ENCODE measurements around the gene UBE2H.

The UBE2H gene

GRCh38 chr7:129875160-129875559, 77.6 kb downstream of the UBE2H start:
- no peaks in the 10 kb centered on the region for H3K27me3 ChIP-seq (ENCODE audit: control insufficient read depth in 3 of 3, insufficient read depth in 3 of 3, low read depth in 1 of 3, low read length in 3 of 3)
- H2BK15ac ChIP-seq (ENCODE audit: low read length): no peak overlapping the region
- no peak overlapping the region for H3K23ac ChIP-seq (ENCODE audit: low read depth, low read length, poor library complexity)
- no peak overlapping the region for H3K4ac ChIP-seq (ENCODE audit: low read length)
- no CpG with 5 or more reads among the region's 2 CpGs for WGBS, 2 donors (ENCODE audit: extremely low coverage in 2 of 2, insufficient read length in 2 of 2, insufficient replicate concordance in 1 of 2)
- H3K4me1 ChIP-seq (ENCODE audit: control insufficient read depth in 2 of 2, insufficient read depth in 1 of 2, low read depth in 1 of 2, low read length in 2 of 2): no peaks in the 10 kb centered on the region
- H3K18ac ChIP-seq (ENCODE audit: low read length): no peak overlapping the region
- H4K91ac ChIP-seq (ENCODE audit: low read depth, low read length, poor library complexity): no peak overlapping the region
- H2AK5ac ChIP-seq (ENCODE audit: low read depth, low read length): no peak overlapping the region
- H2BK5ac ChIP-seq (ENCODE audit: low read length): no peak overlapping the region
- no peak for DNase-seq (ENCODE audit: low spot score)
- H3K27ac ChIP-seq (replicated peaks; ENCODE audit: low read length): no peak overlapping the region
- H3K4me3 ChIP-seq (ENCODE audit: low read length in 2 of 2): no peak overlapping the region
- no peak overlapping the region for H2BK12ac ChIP-seq (ENCODE audit: low read length)
- H2BK120ac ChIP-seq (ENCODE audit: low read depth, low read length): no peak overlapping the region
- no peak overlapping the region for H3K4me2 ChIP-seq (ENCODE audit: insufficient read depth, low read length, poor library complexity, severe bottlenecking)
- no peak overlapping the region for H2AFZ ChIP-seq (ENCODE audit: low read length)
- H3K9ac ChIP-seq (ENCODE audit: low read depth, low read length, poor library complexity): no peak overlapping the region
- no peaks in the 10 kb centered on the region for H3K79me1 ChIP-seq (ENCODE audit: low read depth, low read length)
- peaks cover 5 to 67% of the 10 kb centered on the region in 2 donors for H3K36me3 ChIP-seq (replicated peaks in 1 of 2; ENCODE audit: control insufficient read depth in 2 of 2, insufficient read depth in 2 of 2, low read length in 2 of 2)
- H4K8ac ChIP-seq (ENCODE audit: low read depth, low read length): no peak overlapping the region
- H3K9me3 ChIP-seq (replicated peaks in 1 of 2; ENCODE audit: control insufficient read depth in 2 of 2, insufficient read depth in 1 of 2, low read depth in 1 of 2, low read length in 2 of 2): no peaks in the 10 kb centered on the region
- H3K14ac ChIP-seq (ENCODE audit: low read length): no peak overlapping the region

- H3K9ac ChIP-seq (ENCODE audit: low read depth, low read length, poor library complexity): no peak overlapping the region
- no peak overlapping the region for H2BK12ac ChIP-seq (ENCODE audit: low read length)
- H3K36me3 ChIP-seq (replicated peaks in 1 of 2; ENCODE audit: control insufficient read depth in 2 of 2, insufficient read depth in 2 of 2, low read length in 2 of 2): peaks cover 5 to 65% of the 10 kb centered on the region in 2 donors
- DNase-seq (ENCODE audit: low spot score): no peak
- WGBS, 2 donors (ENCODE audit: extremely low coverage in 2 of 2, insufficient read length in 2 of 2, insufficient replicate concordance in 1 of 2): no CpG with 5 or more reads among the region's 4 CpGs
- no peak overlapping the region for H3K23ac ChIP-seq (ENCODE audit: low read depth, low read length, poor library complexity)
- no peak overlapping the region for H3K18ac ChIP-seq (ENCODE audit: low read length)
- H3K27ac ChIP-seq (replicated peaks; ENCODE audit: low read length): no peak overlapping the region
- no peak overlapping the region for H3K4ac ChIP-seq (ENCODE audit: low read length)
- H4K91ac ChIP-seq (ENCODE audit: low read depth, low read length, poor library complexity): no peak overlapping the region
- no peaks in the 10 kb centered on the region for H3K79me1 ChIP-seq (ENCODE audit: low read depth, low read length)
- H2AK5ac ChIP-seq (ENCODE audit: low read depth, low read length): no peak overlapping the region
- H3K14ac ChIP-seq (ENCODE audit: low read length): no peak overlapping the region
- H3K9me3 ChIP-seq (replicated peaks in 1 of 2; ENCODE audit: control insufficient read depth in 2 of 2, insufficient read depth in 1 of 2, low read depth in 1 of 2, low read length in 2 of 2): no peaks in the 10 kb centered on the region
- H4K8ac ChIP-seq (ENCODE audit: low read depth, low read length): no peak overlapping the region
- H2BK120ac ChIP-seq (ENCODE audit: low read depth, low read length): no peak overlapping the region
- H3K4me2 ChIP-seq (ENCODE audit: insufficient read depth, low read length, poor library complexity, severe bottlenecking): no peak overlapping the region
- H2BK15ac ChIP-seq (ENCODE audit: low read length): no peak overlapping the region
- no peaks in the 10 kb centered on the region for H3K27me3 ChIP-seq (ENCODE audit: control insufficient read depth in 3 of 3, insufficient read depth in 3 of 3, low read depth in 1 of 3, low read length in 3 of 3)
- H2AFZ ChIP-seq (ENCODE audit: low read length): no peak overlapping the region
- no peak overlapping the region for H3K4me3 ChIP-seq (ENCODE audit: low read length in 2 of 2)
- no peak overlapping the region for H2BK5ac ChIP-seq (ENCODE audit: low read length)
- H3K4me1 ChIP-seq (ENCODE audit: control insufficient read depth in 2 of 2, insufficient read depth in 1 of 2, low read depth in 1 of 2, low read length in 2 of 2): no peaks in the 10 kb centered on the region
Observed at GRCh38 chr7:129874722-129875121, 78.0 kb downstream of the UBE2H start.

- H3K4ac ChIP-seq (ENCODE audit: low read length): no peak overlapping the region
Observed at GRCh38 chr7:129872054-129872453, 80.7 kb downstream of the UBE2H start.

GRCh38 chr7:129870668-129871067, 82.1 kb downstream of the UBE2H start:
- H3K14ac ChIP-seq (ENCODE audit: low read length): no peak overlapping the region
- no peak overlapping the region for H3K4me2 ChIP-seq (ENCODE audit: insufficient read depth, low read length, poor library complexity, severe bottlenecking)
- H3K4me1 ChIP-seq (ENCODE audit: control insufficient read depth in 2 of 2, insufficient read depth in 1 of 2, low read depth in 1 of 2, low read length in 2 of 2): peaks cover 0 to 3% of the 10 kb centered on the region in 2 donors
- no peak overlapping the region for H2BK15ac ChIP-seq (ENCODE audit: low read length)
- no peak overlapping the region for H3K27ac ChIP-seq (replicated peaks; ENCODE audit: low read length)
- H2BK5ac ChIP-seq (ENCODE audit: low read length): no peak overlapping the region
- no CpG with 5 or more reads among the region's 4 CpGs for WGBS, 2 donors (ENCODE audit: extremely low coverage in 2 of 2, insufficient read length in 2 of 2, insufficient replicate concordance in 1 of 2)
- H3K36me3 ChIP-seq (replicated peaks in 1 of 2; ENCODE audit: control insufficient read depth in 2 of 2, insufficient read depth in 2 of 2, low read length in 2 of 2): peaks cover 5 to 29% of the 10 kb centered on the region in 2 donors
- H3K18ac ChIP-seq (ENCODE audit: low read length): no peak overlapping the region
- no peak overlapping the region for H4K91ac ChIP-seq (ENCODE audit: low read depth, low read length, poor library complexity)
- H2AFZ ChIP-seq (ENCODE audit: low read length): no peak overlapping the region
- H2BK12ac ChIP-seq (ENCODE audit: low read length): no peak overlapping the region
- no peak overlapping the region for H2AK5ac ChIP-seq (ENCODE audit: low read depth, low read length)
- no peak overlapping the region for H3K4ac ChIP-seq (ENCODE audit: low read length)
- no peak overlapping the region for H3K23ac ChIP-seq (ENCODE audit: low read depth, low read length, poor library complexity)
- H2BK120ac ChIP-seq (ENCODE audit: low read depth, low read length): no peak overlapping the region
- H3K79me1 ChIP-seq (ENCODE audit: low read depth, low read length): peaks cover 3% of the 10 kb centered on the region
- H3K4me3 ChIP-seq (ENCODE audit: low read length in 2 of 2): no peak overlapping the region
- H4K8ac ChIP-seq (ENCODE audit: low read depth, low read length): no peak overlapping the region
- no peak for DNase-seq (ENCODE audit: low spot score)
- H3K27me3 ChIP-seq (ENCODE audit: control insufficient read depth in 3 of 3, insufficient read depth in 3 of 3, low read depth in 1 of 3, low read length in 3 of 3): no peaks in the 10 kb centered on the region
- H3K9ac ChIP-seq (ENCODE audit: low read depth, low read length, poor library complexity): no peak overlapping the region
- no peaks in the 10 kb centered on the region for H3K9me3 ChIP-seq (replicated peaks in 1 of 2; ENCODE audit: control insufficient read depth in 2 of 2, insufficient read depth in 1 of 2, low read depth in 1 of 2, low read length in 2 of 2)

More at GRCh38 chr7:129872054-129872453, 80.7 kb downstream of the UBE2H start:
- Histone ChIP-seq H4K91ac (ENCODE audit: low read depth, low read length, poor library complexity) (no peak overlapping the region), H2AFZ (ENCODE audit: low read length) (no peak overlapping the region), H2BK15ac (ENCODE audit: low read length) (no peak overlapping the region), H3K27me3 (ENCODE audit: control insufficient read depth in 3 of 3, insufficient read depth in 3 of 3, low read depth in 1 of 3, low read length in 3 of 3) (no peaks in the 10 kb centered on the region), H3K36me3 (replicated peaks in 1 of 2; ENCODE audit: control insufficient read depth in 2 of 2, insufficient read depth in 2 of 2, low read length in 2 of 2) (peaks cover 7 to 42% of the 10 kb centered on the region in 2 donors), H3K4me3 (ENCODE audit: low read length in 2 of 2) (no peak overlapping the region), H2BK12ac (ENCODE audit: low read length) (no peak overlapping the region), H3K9me3 (replicated peaks in 1 of 2; ENCODE audit: control insufficient read depth in 2 of 2, insufficient read depth in 1 of 2, low read depth in 1 of 2, low read length in 2 of 2) (no peaks in the 10 kb centered on the region), H3K4me1 (ENCODE audit: control insufficient read depth in 2 of 2, insufficient read depth in 1 of 2, low read depth in 1 of 2, low read length in 2 of 2) (no peaks in the 10 kb centered on the region), H2BK120ac (ENCODE audit: low read depth, low read length) (no peak overlapping the region), H2AK5ac (ENCODE audit: low read depth, low read length) (no peak overlapping the region), H3K4me2 (ENCODE audit: insufficient read depth, low read length, poor library complexity, severe bottlenecking) (no peak overlapping the region), H3K14ac (ENCODE audit: low read length) (no peak overlapping the region), H3K9ac (ENCODE audit: low read depth, low read length, poor library complexity) (no peak overlapping the region), H3K23ac (ENCODE audit: low read depth, low read length, poor library complexity) (no peak overlapping the region), H4K8ac (ENCODE audit: low read depth, low read length) (no peak overlapping the region), H3K27ac (replicated peaks; ENCODE audit: low read length) (no peak overlapping the region), H2BK5ac (ENCODE audit: low read length) (no peak overlapping the region), H3K18ac (ENCODE audit: low read length) (no peak overlapping the region), H3K79me1 (ENCODE audit: low read depth, low read length) (no peaks in the 10 kb centered on the region)
- DNase-seq (ENCODE audit: low spot score): no peak
- WGBS, 2 donors (ENCODE audit: extremely low coverage in 2 of 2, insufficient read length in 2 of 2, insufficient replicate concordance in 1 of 2): no CpG with 5 or more reads among the region's 5 CpGs

All from neuronal stem cell (in vitro differentiated cells).